WERI-Rb-1 (cell line): ENCODE measurements around the gene KSR2.

Experiments
- DNase-seq: peaks from one replicate; pipeline ENCODE4 v3.0.0-alpha.2; 2020
- H3K27ac ChIP-seq: fragments of 250-450 bp; sonication (Bioruptor Pico); 2 replicates; pipeline ENCODE4 v1.5.1; 2020; ENCODE audit warnings: mild to moderate bottlenecking, moderate library complexity
- H3K27me3 ChIP-seq: fragments of 250-450 bp; sonication (Bioruptor Pico); 2 replicates; pipeline ENCODE4 v1.5.1; 2021; ENCODE audit warnings: mild to moderate bottlenecking, low read depth, moderate library complexity; ENCODE audit not compliant: insufficient read depth, severe bottlenecking
- H3K36me3 ChIP-seq: fragments of 250-450 bp; sonication (Bioruptor Pico); 2 replicates; pipeline ENCODE4 v1.5.1; 2020; ENCODE audit warnings: mild to moderate bottlenecking, moderate library complexity
- H3K4me3 ChIP-seq: 2 replicates; pipeline ENCODE4 v1.5.1; 2011; ENCODE audit warnings: low read depth, mild to moderate bottlenecking, control low read depth, low read length
- H3K9me3 ChIP-seq: fragments of 250-450 bp; sonication (Bioruptor Pico); 2 replicates; pipeline ENCODE4 v1.5.1; 2021; ENCODE audit warnings: mild to moderate bottlenecking, moderate library complexity; ENCODE audit not compliant: severe bottlenecking
- TF ChIP-seq, protein P1 (sequence below): IDR thresholded peaks from 2 replicates; pipeline ENCODE4 v1.5.1; 2011; ENCODE audit warnings: low read depth, mild to moderate bottlenecking, control low read depth, inconsistent platforms, low read length

Gene KSR2

DNA sequence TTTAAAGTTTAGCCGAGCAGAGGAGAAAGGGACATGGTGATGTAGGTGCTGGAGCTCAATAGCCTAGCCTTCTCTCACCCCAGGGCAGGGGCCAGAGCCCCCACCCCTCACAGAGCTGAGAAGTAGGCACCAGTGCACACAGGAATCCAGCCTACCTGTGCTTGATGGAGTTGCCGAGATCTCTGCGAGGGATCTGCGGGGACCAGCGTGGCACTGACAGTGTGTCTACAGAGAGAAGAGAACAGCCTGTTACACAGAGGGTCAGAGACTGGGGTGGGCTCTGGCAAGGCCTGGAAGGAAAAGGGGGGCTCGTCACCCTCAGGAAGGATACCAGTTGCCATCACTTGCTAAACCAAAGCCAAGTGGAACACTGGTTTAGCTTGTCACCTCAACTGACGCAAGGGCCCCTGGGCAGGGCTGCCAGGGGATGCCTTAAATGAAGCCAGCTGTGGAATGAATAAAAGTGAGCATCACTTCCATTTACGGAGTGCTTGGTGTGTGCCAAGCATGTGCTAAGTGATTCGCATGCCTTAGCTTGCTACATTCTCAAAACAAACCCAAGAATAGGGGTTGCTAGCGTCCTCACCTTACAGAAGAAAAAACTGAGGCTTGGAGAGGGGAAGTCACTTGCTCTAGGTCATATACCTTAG lies 386.5 kb downstream of the KSR2 start:
- Histone ChIP-seq H3K36me3 (no peaks in the 10 kb centered on the region), H3K9me3 (no peaks in the 10 kb centered on the region), H3K27ac (no peak overlapping the region), H3K27me3 (no peaks in the 10 kb centered on the region), H3K4me3 (no peak overlapping the region)
- DNase-seq = no peak
- TF ChIP-seq, protein P1, sequence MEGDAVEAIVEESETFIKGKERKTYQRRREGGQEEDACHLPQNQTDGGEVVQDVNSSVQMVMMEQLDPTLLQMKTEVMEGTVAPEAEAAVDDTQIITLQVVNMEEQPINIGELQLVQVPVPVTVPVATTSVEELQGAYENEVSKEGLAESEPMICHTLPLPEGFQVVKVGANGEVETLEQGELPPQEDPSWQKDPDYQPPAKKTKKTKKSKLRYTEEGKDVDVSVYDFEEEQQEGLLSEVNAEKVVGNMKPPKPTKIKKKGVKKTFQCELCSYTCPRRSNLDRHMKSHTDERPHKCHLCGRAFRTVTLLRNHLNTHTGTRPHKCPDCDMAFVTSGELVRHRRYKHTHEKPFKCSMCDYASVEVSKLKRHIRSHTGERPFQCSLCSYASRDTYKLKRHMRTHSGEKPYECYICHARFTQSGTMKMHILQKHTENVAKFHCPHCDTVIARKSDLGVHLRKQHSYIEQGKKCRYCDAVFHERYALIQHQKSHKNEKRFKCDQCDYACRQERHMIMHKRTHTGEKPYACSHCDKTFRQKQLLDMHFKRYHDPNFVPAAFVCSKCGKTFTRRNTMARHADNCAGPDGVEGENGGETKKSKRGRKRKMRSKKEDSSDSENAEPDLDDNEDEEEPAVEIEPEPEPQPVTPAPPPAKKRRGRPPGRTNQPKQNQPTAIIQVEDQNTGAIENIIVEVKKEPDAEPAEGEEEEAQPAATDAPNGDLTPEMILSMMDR = no peak

DNA sequence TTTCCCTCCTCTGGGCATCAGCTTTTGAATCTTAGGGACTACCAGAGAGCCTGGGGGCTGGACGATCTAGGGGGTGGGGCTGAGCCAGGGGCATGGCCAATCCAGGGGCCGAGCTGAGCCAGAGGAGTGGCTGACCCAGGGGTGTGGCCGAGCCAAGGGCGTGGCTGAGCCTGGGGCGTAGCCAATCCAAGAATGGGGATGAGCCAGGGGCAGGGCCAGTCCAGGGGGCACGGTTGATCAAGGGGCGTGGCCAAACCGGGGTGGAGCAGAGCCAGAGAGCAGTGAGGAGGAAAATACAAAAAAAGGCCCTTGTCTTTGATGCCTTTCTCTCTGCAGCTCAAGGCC lies 388.1 kb downstream of the KSR2 start:
- H3K4me3 ChIP-seq = no peak overlapping the region
- TF ChIP-seq, protein P1 = no peak
- no peaks in the 10 kb centered on the region for H3K27me3 ChIP-seq
- H3K27ac ChIP-seq = no peak overlapping the region
- no peaks in the 10 kb centered on the region for H3K9me3 ChIP-seq
- DNase-seq = peak; percentile 49
- no peaks in the 10 kb centered on the region for H3K36me3 ChIP-seq

DNA sequence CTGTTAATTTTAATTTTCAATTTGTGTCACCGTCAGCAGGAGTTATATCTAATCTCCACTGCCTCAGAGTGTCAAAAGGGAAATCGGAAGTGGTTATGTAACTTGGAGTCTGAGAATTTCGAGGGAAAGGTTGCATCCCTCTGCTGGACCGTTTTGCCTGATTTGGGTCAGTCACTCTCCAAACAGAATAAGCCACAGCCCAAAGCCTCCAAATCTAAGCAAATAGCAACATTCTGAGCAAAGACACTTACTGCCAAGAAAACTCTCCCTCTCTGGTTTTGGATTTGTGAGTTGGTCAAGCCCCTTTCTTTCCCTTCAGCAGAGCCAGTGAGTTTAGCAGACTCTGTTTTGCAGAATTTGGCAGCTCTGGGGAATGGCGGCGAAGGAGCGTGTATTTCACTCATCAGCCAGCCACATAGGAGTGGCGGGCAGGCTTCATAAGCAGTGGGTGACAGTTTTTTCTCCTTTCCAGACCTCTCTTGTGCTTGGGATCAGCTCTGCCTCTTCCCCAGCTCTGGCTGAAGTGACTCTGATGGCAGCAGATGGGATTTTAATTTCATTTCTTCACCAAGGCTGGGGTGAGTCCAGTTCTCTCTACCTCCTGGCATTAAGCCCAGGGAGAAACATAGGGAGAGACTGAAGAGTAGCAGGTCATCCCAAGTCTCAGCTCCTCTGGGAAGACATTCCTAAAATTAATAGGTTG lies 388.6 kb downstream of the KSR2 start:
- Histone ChIP-seq H3K27ac (no peak overlapping the region), H3K9me3 (no peaks in the 10 kb centered on the region)

DNA sequence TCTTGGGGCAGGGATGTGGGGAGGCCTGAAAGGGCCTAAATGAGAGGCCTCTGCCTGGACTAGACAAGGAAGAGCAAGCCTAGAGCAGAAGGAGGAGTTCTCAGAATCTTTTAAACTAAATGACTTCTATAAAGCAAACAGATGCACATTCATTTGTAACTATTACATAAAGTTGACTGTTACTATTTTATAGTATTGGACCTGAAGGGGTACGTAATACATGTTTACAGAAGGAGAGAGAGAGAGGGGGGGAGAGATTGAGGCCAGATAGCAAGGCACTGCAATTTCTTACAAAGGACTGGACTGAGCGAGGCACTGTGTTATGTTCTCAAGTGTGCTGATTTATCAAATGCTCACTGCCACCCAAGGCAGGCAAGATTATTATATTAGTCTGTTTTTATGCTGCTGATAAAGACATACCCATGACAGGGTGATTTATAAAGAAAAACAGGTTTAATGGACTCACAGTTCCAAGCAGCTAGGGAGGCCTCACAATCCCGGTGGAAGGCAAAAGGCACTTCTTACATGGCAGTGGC lies 391.6 kb downstream of the KSR2 start:
- Histone ChIP-seq H3K9me3 (no peaks in the 10 kb centered on the region), H3K4me3 (no peak overlapping the region), H3K27me3 (no peaks in the 10 kb centered on the region), H3K27ac (no peak overlapping the region), H3K36me3 (no peaks in the 10 kb centered on the region)
- DNase-seq = no peak
- TF ChIP-seq, protein P1 = no peak

More for the DNA sequence above, 388.6 kb downstream of the KSR2 start:
- TF ChIP-seq, protein P1 = no peak
- H3K4me3 ChIP-seq = no peak overlapping the region
- no peaks in the 10 kb centered on the region for H3K36me3 ChIP-seq
- no peak for DNase-seq
- no peaks in the 10 kb centered on the region for H3K27me3 ChIP-seq

DNA sequence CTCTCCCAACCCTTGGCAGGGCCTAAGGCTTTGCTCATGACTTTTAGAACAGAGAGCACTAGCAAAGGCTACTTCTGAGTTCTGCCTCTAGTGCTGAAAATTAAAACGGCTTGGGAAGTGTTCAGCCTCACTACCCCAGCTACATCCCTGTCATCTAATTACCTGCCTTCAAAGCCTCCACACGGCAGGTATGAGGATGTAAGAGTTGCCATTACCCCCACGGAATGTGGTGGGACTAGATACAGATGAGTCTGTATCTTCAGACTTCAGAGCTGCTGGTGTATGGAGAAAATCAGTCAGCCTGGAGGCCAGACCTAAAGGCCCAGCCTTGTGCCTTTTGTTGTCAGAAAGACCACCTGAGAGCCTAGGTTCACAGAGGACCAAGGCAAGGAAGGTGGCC lies 392.7 kb downstream of the KSR2 start:
- no peak overlapping the region for H3K27ac ChIP-seq
- DNase-seq = no peak
- H3K27me3 ChIP-seq = no peaks in the 10 kb centered on the region
- no peaks in the 10 kb centered on the region for H3K36me3 ChIP-seq
- TF ChIP-seq, protein P1 = no peak
- no peaks in the 10 kb centered on the region for H3K9me3 ChIP-seq
- H3K4me3 ChIP-seq = no peak overlapping the region

DNA sequence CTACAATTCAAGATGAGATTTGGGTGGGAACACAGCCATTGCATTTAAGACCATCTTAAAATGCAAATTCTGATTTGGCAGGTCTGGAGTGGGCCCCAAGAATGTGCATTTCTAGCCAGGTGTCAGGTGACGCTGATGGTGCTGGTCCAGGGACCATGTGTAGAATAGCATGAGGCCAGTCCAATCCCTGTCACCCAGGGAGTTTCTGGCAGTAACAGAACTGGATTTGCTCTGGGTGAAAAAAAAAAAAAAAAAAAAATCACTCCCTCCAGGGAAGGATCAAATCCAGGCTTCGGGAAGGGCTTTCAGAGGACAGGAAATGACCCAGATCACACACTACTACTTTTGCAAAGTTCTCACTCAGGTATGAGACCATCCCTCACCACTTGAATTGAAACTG lies 394.1 kb downstream of the KSR2 start:
- H3K4me3 ChIP-seq = no peak overlapping the region
- TF ChIP-seq, protein P1 = no peak
- H3K36me3 ChIP-seq = no peaks in the 10 kb centered on the region
- DNase-seq = no peak
- H3K9me3 ChIP-seq = no peaks in the 10 kb centered on the region
- H3K27me3 ChIP-seq = no peaks in the 10 kb centered on the region
- H3K27ac ChIP-seq = no peak overlapping the region
